Activated T-helper 9 cell treated with anti-CD3 and anti-CD28 coated beads, Interleukin-2, amount 50 U/mL, for 16 hours (primary cell): Measurements from ENCODE around the gene FRAS1.

Experiments
- DNase-seq: peaks from one replicate; pipeline ENCODE4 v3.0.0-alpha.2; 2020; ENCODE audit warnings: low read depth

FRAS1 gene

GRCh38 chr4:78584863-78585547 lies 527.9 kb downstream of the FRAS1 start:
- DNase-seq: no peak

GRCh38 chr4:78585633-78586032 lies 528.5 kb downstream of the FRAS1 start:
- no peak for DNase-seq

GRCh38 chr4:78588894-78589545 lies 531.9 kb downstream of the FRAS1 start:
- DNase-seq: no peak

- DNase-seq: no peak
Observed at GRCh38 chr4:78591404-78591803, 534.3 kb downstream of the FRAS1 start.

- DNase-seq: no peak
Observed at GRCh38 chr4:78592088-78592783, 535.1 kb downstream of the FRAS1 start.
